Measurements from ENCODE around the gene CCSAP.

DNA sequence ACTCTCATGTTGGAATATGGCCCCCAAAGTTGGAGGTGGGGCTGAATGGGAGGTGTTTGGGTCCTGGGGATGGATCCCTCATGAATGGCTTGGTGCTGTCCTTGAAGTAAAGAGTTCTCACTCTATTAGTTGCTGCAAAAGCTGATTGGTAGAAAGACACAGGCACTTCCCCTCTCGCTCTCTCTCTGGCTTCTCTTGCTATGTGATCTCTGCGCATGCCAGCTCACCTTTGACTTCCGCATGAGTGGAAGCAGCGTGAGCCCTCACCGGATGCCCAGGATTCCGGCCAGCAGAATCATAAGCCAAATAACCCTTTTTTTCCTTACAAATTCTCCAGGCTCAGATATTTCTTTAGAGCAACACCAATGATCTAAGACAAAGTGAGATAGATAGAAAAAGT lies 20.9 kb upstream of the CCSAP start:
- TF ChIP-seq GATA3 (IDR thresholded peaks at IDR 0.05; ENCODE audit: low read depth, low read length) (no peak), GATA2 (IDR thresholded peaks at IDR 0.05; ENCODE audit: low read depth, low read length) (no peak)

Data from SH-SY5Y (cell line).